PC-9 (cell line): ENCODE data around the gene LRSAM1.
A peak's percentile ranks its signal among the peaks of the same experiment; 100 is the strongest.

ENCODE experiments used
- CTCF ChIP-seq: fragments of 200-600 bp; sonication (generic); conservative IDR thresholded peaks from 2 replicates; pipeline ENCODE4 v1.6.1; 2017; ENCODE audit warnings: mixed run types, antibody characterized with exemption, mild to moderate bottlenecking, moderate library complexity
- EZH2 ChIP-seq: fragments of 200-600 bp; sonication (generic); IDR thresholded peaks from 2 replicates; pipeline ENCODE4 v1.8.0; 2017; ENCODE audit warnings: antibody characterized with exemption, low read depth

DNA sequence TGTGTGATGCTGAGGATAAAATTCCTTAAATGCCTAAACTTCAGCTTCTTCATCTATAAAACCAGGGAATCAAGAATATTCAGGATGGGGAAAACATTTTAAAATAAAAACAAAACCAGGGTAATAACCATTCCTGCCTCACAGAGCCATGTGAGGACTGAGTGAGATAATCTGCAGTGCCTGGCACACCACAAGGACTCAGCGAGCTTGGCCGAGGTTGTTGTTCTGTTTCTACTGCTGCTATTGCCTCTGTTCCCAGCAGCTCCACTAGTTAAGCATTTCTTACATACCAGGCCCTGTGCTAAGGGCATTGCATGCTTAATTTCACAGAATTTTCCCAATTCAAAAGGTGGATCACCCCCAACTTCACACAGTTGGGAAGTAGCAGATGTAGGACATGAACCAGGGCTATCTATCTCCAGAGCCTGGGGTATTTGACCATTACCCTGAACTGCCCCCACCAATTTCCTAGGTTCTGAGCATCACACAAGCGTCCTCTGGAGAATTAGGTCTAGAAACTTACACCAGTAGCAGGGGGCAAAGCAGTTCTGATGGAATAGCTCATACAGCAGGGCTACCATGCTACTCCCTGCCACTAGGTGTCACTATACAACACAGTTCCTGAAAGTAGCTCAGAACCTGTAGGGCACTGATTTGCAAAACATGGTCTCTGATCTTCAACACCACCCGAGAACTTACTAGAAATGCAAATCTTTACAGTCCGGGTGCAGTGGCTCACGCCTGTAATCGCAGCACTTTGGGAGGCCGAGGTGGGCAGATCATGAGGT is 74.3 kb downstream of the LRSAM1 start:
- TF ChIP-seq CTCF (peak; percentile 70), EZH2 (no peak)
